CD4-positive, alpha-beta T cell (primary cell): ENCODE results near the gene MINDY1. TPM values are rescaled to one million over a fixed set of nuclear protein-coding genes. Genes with fewer than 3 reads are reported as not detected.
A peak's percentile ranks its signal among the peaks of the same experiment; 100 is the strongest.

Source experiments
- ATAC-seq: fragments of 200-7000 bp; cut with Tn5 transposase; one replicate; pipeline ENCODE4 v1.10.0; 2022; ENCODE audit warnings: mild to moderate bottlenecking; ENCODE audit not compliant: poor library complexity
- CTCF ChIA-PET: fragments of 350-600 bp; sonication (Branson Sonifier 250); formaldehyde crosslinking; loops from one replicate; lab custom pipeline; 2021; ENCODE audit warnings: antibody characterized with exemption, inconsistent platforms; lab: Charles Lee
- POLR2A ChIA-PET: fragments of 350-600 bp; sonication (Branson Sonifier 250); formaldehyde crosslinking; loops from one replicate; lab custom pipeline; 2021; ENCODE audit warnings: antibody characterized with exemption, inconsistent platforms; lab: Charles Lee
- DNase-seq, 14 experiments: peaks; one replicate each; pipeline ENCODE4 v3.0.0-alpha.2; 2013 to 2020; ENCODE audit warnings: mixed read lengths in 2 of 14
- H3K27ac ChIP-seq, 2 donors: one replicate each; pipeline versions ENCODE4 v1.5.1 to v1.7.0; 2013; ENCODE audit warnings: low read length in 2 of 2, low read depth in 1 of 2, mild to moderate bottlenecking in 1 of 2
- H3K27me3 ChIP-seq, 2 experiments: 1 replicate in 1 of 2; 2 replicates in 1 of 2; pipeline versions ENCODE4 v1.6.1 to v1.7.0; 2013; ENCODE audit warnings: low read length in 2 of 2, control low read depth in 1 of 2, mild to moderate bottlenecking in 1 of 2, moderate library complexity in 1 of 2; ENCODE audit not compliant: insufficient read depth in 2 of 2, control insufficient read depth in 1 of 2
- H3K36me3 ChIP-seq: one replicate; pipeline ENCODE4 v1.6.1; 2013; ENCODE audit warnings: low read length, control low read depth; ENCODE audit not compliant: insufficient read depth
- H3K4me1 ChIP-seq: one replicate; pipeline ENCODE4 v1.6.1; 2013; ENCODE audit warnings: low read length, control low read depth; ENCODE audit not compliant: insufficient read depth
- H3K4me3 ChIP-seq: one replicate; pipeline ENCODE4 v1.5.1; 2013; ENCODE audit warnings: mild to moderate bottlenecking, low read length, moderate library complexity
- H3K9me3 ChIP-seq, 2 experiments: 1 replicate in 1 of 2; 2 replicates in 1 of 2; pipeline versions ENCODE4 v1.6.1 to v1.7.0; 2013; ENCODE audit warnings: low read length in 2 of 2, mild to moderate bottlenecking in 2 of 2, control low read depth in 1 of 2, moderate library complexity in 1 of 2; ENCODE audit not compliant: control insufficient read depth in 1 of 2, insufficient read depth in 1 of 2
- H3K27ac Mint-ChIP-seq: one replicate; pipeline ENCODE4 v1.8.0; 2020; ENCODE audit warnings: mixed read lengths
- H3K27me3 Mint-ChIP-seq: one replicate; pipeline ENCODE4 v1.8.0; 2021; ENCODE audit warnings: mixed read lengths
- H3K36me3 Mint-ChIP-seq: one replicate; pipeline ENCODE4 v1.8.0; 2021; ENCODE audit warnings: low read depth, mixed read lengths
- H3K4me1 Mint-ChIP-seq: one replicate; pipeline ENCODE4 v1.8.0; 2021; ENCODE audit warnings: low read depth, mixed read lengths
- H3K4me3 Mint-ChIP-seq: one replicate; pipeline ENCODE4 v1.8.0; 2020; ENCODE audit warnings: mild to moderate bottlenecking, mixed read lengths
- H3K9me3 Mint-ChIP-seq: one replicate; pipeline ENCODE4 v1.8.0; 2020; ENCODE audit warnings: mixed read lengths
- CTCF ChIP-seq: fragments of 200-600 bp; IDR thresholded peaks from one replicate; pipeline ENCODE4 v1.8.0; 2022; ENCODE audit warnings: antibody characterized with exemption, mild to moderate bottlenecking
- intact Hi-C, 2 experiments: fragments of 100-400 bp; cut with DNase I in 1 of 2; cut with micrococcal nuclease in 1 of 2; formaldehyde crosslinking; loops; one replicate each; pipeline versions ENCODE4 v1.15.1 to v1.9.0; 2023 to 2025; cut with DNase I, micrococcal nuclease
- total RNA-seq, 174 experiments: library from RNA in 2 of 174; stranded (reverse) in 2 of 174; gene quantifications; one replicate each; pipeline ENCODE4 v1.2.3 and lab custom pipeline; 2021 to 2026

Gene MINDY1
- total RNA-seq, 2 experiments from 2014 or later = 7.8 to 9.2 TPM

DNA sequence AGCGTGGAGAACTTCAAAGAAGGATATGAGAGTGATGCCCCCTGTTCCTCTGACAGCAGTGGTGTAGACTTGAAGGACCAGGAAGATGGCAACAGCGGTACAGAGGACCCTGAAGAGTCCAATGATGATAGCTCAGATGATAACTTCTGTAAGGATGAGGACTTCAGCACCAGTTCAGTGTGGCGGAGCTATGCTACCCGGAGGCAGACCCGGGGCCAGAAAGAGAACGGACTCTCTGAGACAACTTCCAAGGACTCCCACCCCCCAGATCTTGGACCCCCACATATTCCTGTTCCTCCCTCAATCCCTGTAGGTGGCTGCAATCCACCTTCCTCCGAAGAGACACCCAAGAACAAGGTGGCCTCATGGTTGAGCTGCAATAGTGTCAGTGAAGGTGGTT, 46.1 kb downstream of the MINDY1 start:
- TF ChIP-seq CTCF = no peak
- Mint-ChIP-seq H3K4me3 (no peak overlapping the region), H3K27me3 (no peaks in the 10 kb centered on the region), H3K4me1 (no peaks in the 10 kb centered on the region), H3K36me3 (peaks cover 89% of the 10 kb centered on the region), H3K9me3 (no peaks in the 10 kb centered on the region), H3K27ac (no peak overlapping the region)
- Histone ChIP-seq H3K4me3 (no peak overlapping the region), H3K9me3 (no peaks in the 10 kb centered on the region), H3K36me3 (peaks cover 63% of the 10 kb centered on the region), H3K27me3 (no peaks in the 10 kb centered on the region), H3K27ac (no peak overlapping the region), H3K4me1 (no peaks in the 10 kb centered on the region)
- CTCF ChIA-PET = interaction anchor here (1.1 kb wide), 1 partner anchor 9 kb away, joined by 3 read pairs; no protein-coding TSS in a partner anchor
- ATAC-seq = no peak
- POLR2A ChIA-PET = no interaction called here
- intact Hi-C loops = no loop called here
- DNase-seq = no peak

DNA sequence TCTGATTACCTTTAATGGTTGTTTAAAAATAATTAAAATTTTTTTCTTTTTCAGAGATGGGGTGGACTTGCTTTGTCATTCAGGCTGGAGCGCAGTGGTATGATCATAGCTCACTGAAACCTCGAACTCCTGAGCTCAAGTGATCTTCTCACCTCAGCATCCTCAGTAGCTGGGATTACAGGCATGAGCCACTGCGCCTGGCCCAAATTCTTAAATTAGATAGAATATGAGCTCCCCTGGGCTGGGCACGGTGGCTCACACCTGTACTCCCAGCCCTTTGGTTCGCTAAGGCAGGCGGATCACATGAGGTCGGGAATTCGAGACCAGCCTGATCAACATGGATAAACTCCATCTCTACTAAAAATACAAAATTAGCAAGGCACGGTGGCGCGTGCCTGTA, 49.0 kb downstream of the MINDY1 start:
- no peak for DNase-seq
- no peak overlapping the region for H3K27ac Mint-ChIP-seq

GRCh38 chr1:150955280-150955679, 51.4 kb downstream of the MINDY1 start:
- Histone ChIP-seq H3K4me1 (no peaks in the 10 kb centered on the region), H3K27me3 (no peaks in the 10 kb centered on the region), H3K4me3 (no peak overlapping the region), H3K27ac (no peak overlapping the region), H3K36me3 (peaks cover 61% of the 10 kb centered on the region), H3K9me3 (no peaks in the 10 kb centered on the region)
- DNase-seq (no peak), ATAC-seq (no peak)
- Mint-ChIP-seq H3K27ac (peak overlapping the region; percentile 42), H3K9me3 (no peaks in the 10 kb centered on the region), H3K4me1 (no peaks in the 10 kb centered on the region), H3K27me3 (no peaks in the 10 kb centered on the region), H3K36me3 (peaks cover 82% of the 10 kb centered on the region), H3K4me3 (no peak overlapping the region)
- intact Hi-C loops = no loop called here
- CTCF ChIA-PET = no interaction called here
- no peak for TF ChIP-seq CTCF
- POLR2A ChIA-PET = no interaction called here

More for the DNA sequence above, 49.0 kb downstream of the MINDY1 start:
- H3K27me3 Mint-ChIP-seq = no peaks in the 10 kb centered on the region
- POLR2A ChIA-PET = interaction anchor here (1.6 kb wide), 1 partner anchor 16 kb away, joined by 9 read pairs; the partner anchor contains the start of gene CERS2
- Histone ChIP-seq H3K4me1 (no peaks in the 10 kb centered on the region), H3K27me3 (no peaks in the 10 kb centered on the region), H3K27ac (no peak overlapping the region), H3K4me3 (no peak overlapping the region), H3K36me3 (peaks cover 66% of the 10 kb centered on the region), H3K9me3 (no peaks in the 10 kb centered on the region)
- no peak for ATAC-seq
- H3K9me3 Mint-ChIP-seq = no peaks in the 10 kb centered on the region
- H3K36me3 Mint-ChIP-seq = peaks cover 82% of the 10 kb centered on the region
- no peak for TF ChIP-seq CTCF
- H3K4me3 Mint-ChIP-seq = no peak overlapping the region
- H3K4me1 Mint-ChIP-seq = no peaks in the 10 kb centered on the region
- CTCF ChIA-PET = interaction anchor here (1.4 kb wide), 1 partner anchor 41 kb away, joined by 3 read pairs; no protein-coding TSS in a partner anchor
- intact Hi-C loops = no loop called here
